Gastroesophageal sphincter (tissue), 3 donors: Measurements from ENCODE around the gene SAMD9L.

Experiments used
- CTCF ChIP-seq, 4 experiments: fragments of 200-600 bp in 2 of 4; fragments of 450-650 bp in 2 of 4; sonication (generic) in 1 of 4; IDR thresholded peaks; one replicate each; pipeline ENCODE4 v1.5.1; 2017 to 2019; ENCODE audit warnings: antibody characterized with exemption in 4 of 4, mild to moderate bottlenecking in 2 of 4, moderate library complexity in 2 of 4
- EP300 ChIP-seq: sonication (generic); formaldehyde crosslinking; IDR thresholded peaks from one replicate; pipeline ENCODE4 v1.6.1; 2017; ENCODE audit warnings: antibody characterized with exemption, mild to moderate bottlenecking
- POLR2A ChIP-seq, 2 donors: fragments of 450-650 bp; IDR thresholded peaks; one replicate each; pipeline ENCODE4 v1.6.1; 2017; ENCODE audit warnings: antibody characterized with exemption in 2 of 2, mild to moderate bottlenecking in 2 of 2, moderate library complexity in 1 of 2

GRCh38 chr7:93159490-93159889, 11.3 kb upstream of the SAMD9L start:
- TF ChIP-seq CTCF (IDR thresholded peaks at IDR 0.05) (no peak), POLR2A (IDR thresholded peaks at IDR 0.05) (no peak), EP300 (no peak)
